HUDEP-2 (cell line): ENCODE data around the gene MIEF2.
"Not testable (repeated sequence)": the region's sequence is repeated elsewhere in the genome, so short reads cannot be mapped to it uniquely, and the experiment has no call there.

Experiments
- DNase-seq, 76 experiments: peaks; one replicate each; lab custom pipeline; 2025; ENCODE audit not compliant: unreplicated experiment in 76 of 76; lab: John Stamatoyannopoulos, UW

The MIEF2 gene

GRCh38 chr17:18280766-18281371 is 20.4 kb downstream of the MIEF2 start:
- no peak for DNase-seq

GRCh38 chr17:18281788-18282187 is 21.3 kb downstream of the MIEF2 start:
- no peak for DNase-seq

- DNase-seq = no peak
These were observed 24.8 kb downstream of the MIEF2 start for GRCh38 chr17:18285296-18285695.

- no peak for DNase-seq
These were observed 31.5 kb downstream of the MIEF2 start for GRCh38 chr17:18291718-18292540.

- DNase-seq = not testable (repeated sequence)
These were observed 37.6 kb downstream of the MIEF2 start for GRCh38 chr17:18298061-18298460.

- DNase-seq = no peak
These were observed 40.4 kb downstream of the MIEF2 start for GRCh38 chr17:18300725-18301480.

- not testable (repeated sequence) for DNase-seq
These were observed 42.7 kb downstream of the MIEF2 start for GRCh38 chr17:18303206-18303605.

GRCh38 chr17:18309202-18309601 is 48.7 kb downstream of the MIEF2 start:
- DNase-seq = no peak

- peak in 6 of 76 experiments; percentile 4 to 51 (median 26) for DNase-seq
These were observed 53.7 kb downstream of the MIEF2 start for GRCh38 chr17:18314059-18314730.

GRCh38 chr17:18314731-18315561 is 54.5 kb downstream of the MIEF2 start, which contains the start of the genes SMCR8 and TOP3A:
SMCR8 (plus strand) TSS chr17:18315293; CDS start chr17:18315790, 497 bp downstream.
TOP3A (minus strand) TSS chr17:18314994; CDS start chr17:18314778, 216 bp downstream.
- DNase-seq = peak; percentile 43 to 98 (median 95)

GRCh38 chr17:18315562-18315922 is 55.1 kb downstream of the MIEF2 start:
- no peak for DNase-seq

- DNase-seq = no peak
These were observed 55.5 kb downstream of the MIEF2 start for GRCh38 chr17:18315961-18316360.
